DMS 273 (cell line): Measurements from ENCODE around the gene EEFSEC.

Source experiments
- DNase-seq: peaks from one replicate; lab custom pipeline; 2025; ENCODE audit not compliant: unreplicated experiment; lab: John Stamatoyannopoulos, UW

The EEFSEC gene

GRCh38 chr3:128457937-128458336, 304.7 kb downstream of the EEFSEC start:
- DNase-seq: no peak
